WI38 (cell line): ENCODE results near the gene OSBP2.

Experiments used
- H3K4me3 ChIP-seq: 2 replicates; pipeline ENCODE4 v1.5.1; 2011; ENCODE audit warnings: low read depth, mild to moderate bottlenecking, control low read depth, low read length
- TF ChIP-seq, protein P1 (sequence below): IDR thresholded peaks from 2 replicates; pipeline ENCODE4 v1.5.1; 2012; ENCODE audit warnings: low read depth, mild to moderate bottlenecking, control low read depth, low read length

OSBP2 gene

DNA sequence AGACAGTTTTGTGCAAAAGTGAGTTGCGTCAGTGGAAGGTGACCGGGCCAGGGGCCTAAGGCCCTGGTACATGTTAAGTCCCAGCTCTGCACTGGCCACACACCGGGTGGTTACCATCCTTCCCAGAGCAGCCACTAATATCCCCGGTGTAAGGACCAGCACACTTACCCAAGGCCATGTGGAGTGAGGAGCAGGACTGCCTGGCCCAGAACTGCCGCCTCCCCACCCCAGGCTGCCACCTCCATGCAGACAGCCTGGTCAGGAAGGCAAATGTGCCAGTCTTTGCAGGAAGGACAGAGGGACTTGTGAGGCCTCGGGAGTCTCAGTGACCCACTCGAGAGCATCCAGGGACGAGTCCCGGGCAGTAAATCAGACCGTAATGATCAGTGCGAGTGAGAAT lies 171.0 kb downstream of the OSBP2 start:
- H3K4me3 ChIP-seq = no peak overlapping the region
- TF ChIP-seq, protein P1, sequence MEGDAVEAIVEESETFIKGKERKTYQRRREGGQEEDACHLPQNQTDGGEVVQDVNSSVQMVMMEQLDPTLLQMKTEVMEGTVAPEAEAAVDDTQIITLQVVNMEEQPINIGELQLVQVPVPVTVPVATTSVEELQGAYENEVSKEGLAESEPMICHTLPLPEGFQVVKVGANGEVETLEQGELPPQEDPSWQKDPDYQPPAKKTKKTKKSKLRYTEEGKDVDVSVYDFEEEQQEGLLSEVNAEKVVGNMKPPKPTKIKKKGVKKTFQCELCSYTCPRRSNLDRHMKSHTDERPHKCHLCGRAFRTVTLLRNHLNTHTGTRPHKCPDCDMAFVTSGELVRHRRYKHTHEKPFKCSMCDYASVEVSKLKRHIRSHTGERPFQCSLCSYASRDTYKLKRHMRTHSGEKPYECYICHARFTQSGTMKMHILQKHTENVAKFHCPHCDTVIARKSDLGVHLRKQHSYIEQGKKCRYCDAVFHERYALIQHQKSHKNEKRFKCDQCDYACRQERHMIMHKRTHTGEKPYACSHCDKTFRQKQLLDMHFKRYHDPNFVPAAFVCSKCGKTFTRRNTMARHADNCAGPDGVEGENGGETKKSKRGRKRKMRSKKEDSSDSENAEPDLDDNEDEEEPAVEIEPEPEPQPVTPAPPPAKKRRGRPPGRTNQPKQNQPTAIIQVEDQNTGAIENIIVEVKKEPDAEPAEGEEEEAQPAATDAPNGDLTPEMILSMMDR = no peak

DNA sequence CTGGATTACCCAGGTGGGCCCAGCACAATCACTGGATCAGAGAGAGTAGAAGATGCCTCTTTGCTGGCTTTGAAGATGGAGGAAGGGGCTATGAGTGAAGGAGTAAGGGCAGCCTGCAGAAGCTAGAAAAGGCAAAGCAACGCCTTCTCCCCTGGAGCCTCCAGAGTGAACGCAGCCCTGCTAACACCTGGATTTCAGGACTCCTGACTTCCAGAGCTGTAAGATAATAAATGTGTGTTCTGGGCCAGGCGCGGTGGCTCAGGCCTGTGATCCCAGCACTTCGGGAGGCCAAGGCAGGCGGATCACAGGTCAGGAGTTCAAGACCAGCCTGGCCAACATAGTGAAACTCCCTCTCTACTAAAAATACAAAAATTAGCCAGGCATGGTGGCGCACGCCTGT lies 171.5 kb downstream of the OSBP2 start:
- H3K4me3 ChIP-seq = no peak overlapping the region
- TF ChIP-seq, protein P1 = no peak

DNA sequence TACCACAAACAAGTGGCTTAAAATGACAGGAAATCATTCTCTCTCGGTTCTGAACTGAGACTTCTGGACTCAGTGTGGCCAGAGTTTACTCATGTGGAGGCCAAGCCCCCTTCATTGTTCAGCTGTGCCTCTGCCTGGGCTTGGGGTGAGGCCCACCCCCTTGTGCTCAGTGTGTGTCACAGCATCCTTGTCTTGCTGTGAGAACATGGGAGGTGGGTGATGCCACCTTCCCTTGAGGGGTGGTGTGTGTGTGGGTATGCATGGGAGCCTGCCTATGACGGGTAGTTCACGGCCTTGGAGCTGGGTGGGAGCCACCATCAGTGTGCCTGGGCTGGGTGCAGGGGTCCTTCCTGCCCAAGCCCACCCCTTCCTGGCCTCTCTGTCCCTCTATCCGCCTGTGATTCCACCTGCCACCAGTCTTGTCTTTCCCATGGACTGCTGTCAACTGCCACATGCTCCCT lies 172.2 kb downstream of the OSBP2 start:
- TF ChIP-seq, protein P1 = no peak
- H3K4me3 ChIP-seq = no peak overlapping the region

DNA sequence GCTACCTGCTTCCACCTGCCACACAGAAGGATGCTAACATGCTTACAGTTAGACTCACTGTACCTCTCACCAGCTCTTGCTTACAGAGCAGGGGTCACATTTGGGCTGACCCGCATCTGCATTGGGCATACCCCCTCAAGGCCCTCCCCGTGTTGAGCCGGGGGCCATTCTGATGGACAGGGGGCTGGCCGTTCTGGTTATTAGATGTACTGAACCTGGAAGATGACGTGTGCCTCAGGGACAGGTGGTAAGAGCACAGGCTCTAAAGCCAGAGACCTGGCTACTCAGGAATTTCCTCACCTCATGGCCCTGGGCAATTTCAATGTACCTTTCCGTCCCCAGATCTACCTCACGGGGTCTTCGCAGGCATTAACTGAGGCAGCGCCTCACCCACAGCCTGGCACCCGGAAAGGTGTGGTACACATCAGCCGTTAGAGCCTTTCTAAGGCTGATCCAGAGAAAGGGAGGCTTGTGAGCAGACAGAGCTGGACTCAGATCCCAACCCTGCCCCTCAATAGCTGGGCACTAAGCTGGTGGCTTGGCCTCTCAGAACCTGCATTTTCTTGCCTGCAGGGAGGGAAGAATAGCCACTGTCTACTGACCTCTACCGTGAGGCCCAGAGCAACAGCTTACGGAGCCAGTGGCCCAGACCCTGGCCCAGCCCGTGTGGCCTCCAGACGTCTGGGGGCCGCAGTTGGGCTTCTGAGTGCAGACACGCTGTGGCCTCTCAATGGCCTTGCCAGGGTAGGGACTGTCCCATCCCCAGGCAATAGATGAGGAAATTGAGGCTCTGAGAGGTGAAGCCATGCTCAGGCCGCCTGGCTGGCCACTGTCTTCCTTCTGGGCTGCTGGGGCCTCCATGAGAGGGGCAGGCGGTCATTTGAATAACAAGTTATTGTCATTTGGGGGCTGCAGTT lies 173.3 kb downstream of the OSBP2 start:
- TF ChIP-seq, protein P1 = no peak

DNA sequence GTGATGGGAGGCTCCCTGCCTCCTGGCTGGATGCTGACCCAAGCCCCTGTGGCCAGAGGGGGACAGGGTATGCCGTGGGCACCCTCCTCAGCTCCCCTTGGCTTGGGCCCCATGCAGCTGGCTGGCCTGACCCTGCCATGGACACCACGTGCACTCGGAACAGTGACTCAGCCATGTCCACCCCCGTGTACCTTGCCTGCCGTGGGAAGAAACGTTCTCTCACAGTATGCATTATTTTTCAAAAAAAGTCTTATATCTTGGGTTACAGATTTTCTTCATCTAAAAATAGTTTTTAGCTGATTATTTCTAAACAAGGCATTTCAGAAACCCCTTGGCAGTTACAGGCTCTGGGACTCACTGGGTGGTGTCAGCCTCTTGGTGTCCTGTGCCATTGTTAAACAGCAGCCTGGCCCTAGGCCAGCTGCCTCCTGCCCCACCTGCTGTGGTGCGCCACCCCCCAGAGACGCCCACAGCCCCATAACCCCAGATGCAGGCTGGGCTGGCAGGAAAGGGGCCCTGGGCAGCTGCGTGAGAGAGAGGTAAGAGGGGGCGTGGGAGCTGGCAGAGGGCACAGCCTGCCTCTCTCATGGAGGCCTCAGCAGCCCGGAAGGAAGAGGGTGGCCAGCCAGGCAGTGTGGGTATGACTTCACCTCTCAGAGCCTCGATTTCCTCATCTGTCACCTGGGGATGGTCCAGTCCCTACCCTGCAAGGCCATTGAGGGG lies 174.2 kb downstream of the OSBP2 start:
- TF ChIP-seq, protein P1 = no peak
- no peak overlapping the region for H3K4me3 ChIP-seq

More for the DNA sequence above, 173.3 kb downstream of the OSBP2 start:
- H3K4me3 ChIP-seq = no peak overlapping the region

DNA sequence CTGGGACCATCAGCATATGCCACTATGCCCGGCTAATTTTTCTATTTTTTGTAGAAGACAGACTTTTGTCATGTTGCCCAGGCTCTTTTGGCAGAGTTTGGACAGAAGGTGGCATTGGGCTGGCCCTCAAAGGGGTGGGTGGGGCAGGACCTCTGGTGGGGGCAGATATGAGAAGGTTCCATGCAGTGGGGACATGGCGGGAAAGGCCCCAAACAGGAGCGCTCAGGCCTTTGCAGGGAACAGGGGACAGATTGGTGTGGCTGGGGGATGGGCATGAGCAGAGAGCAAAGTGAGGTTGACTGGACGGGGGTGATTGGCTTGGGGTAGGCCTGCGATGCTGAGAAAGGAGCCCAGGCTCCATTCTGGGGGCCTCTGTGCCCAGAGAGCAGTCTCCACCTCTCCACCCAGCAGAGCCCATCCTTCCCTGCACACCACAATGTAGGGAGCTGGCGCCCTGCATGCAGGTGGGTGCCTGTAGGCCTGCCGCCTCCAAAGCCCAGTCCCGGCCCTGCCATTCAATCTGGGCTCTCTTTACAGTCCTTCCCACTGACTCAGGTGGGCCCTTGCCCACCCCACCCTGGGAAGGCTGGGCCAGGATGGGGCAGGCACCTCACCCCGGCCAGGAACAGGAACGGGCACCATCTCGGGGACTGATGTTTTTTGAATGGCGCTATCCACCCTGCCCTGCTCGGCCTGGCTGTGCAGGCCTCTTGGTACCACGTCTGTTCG lies 175.2 kb downstream of the OSBP2 start:
- H3K4me3 ChIP-seq = no peak overlapping the region
- TF ChIP-seq, protein P1 = no peak
